H1 (cell line): ENCODE results near the gene TTPAL. TPM values are rescaled to one million over a fixed set of nuclear protein-coding genes. Genes with fewer than 3 reads are reported as not detected.

ENCODE experiments used
- CEBPB ChIP-seq: IDR thresholded peaks from 2 replicates; pipeline ENCODE4 v1.6.1; 2012; ENCODE audit warnings: low read depth, low read length
- CHD1 ChIP-seq: IDR thresholded peaks from 2 replicates; pipeline ENCODE4 v1.6.1; 2012; ENCODE audit warnings: low read depth, low read length, improper control_type of control experiment
- RBBP5 ChIP-seq: IDR thresholded peaks from 2 replicates; pipeline ENCODE4 v1.7.1; 2012; ENCODE audit warnings: low read depth, mild to moderate bottlenecking, inconsistent platforms, low read length, moderate library complexity, borderline replicate concordance
- TAF7 ChIP-seq: optimal IDR thresholded peaks from 2 replicates; pipeline ENCODE3; 2011; ENCODE audit warnings: low read depth, mild to moderate bottlenecking, inconsistent platforms, low read length, moderate library complexity, borderline replicate concordance
- polyA plus RNA-seq, 7 experiments: library from polyadenylated mRNA; depleted of rRNA in 3 of 7; stranded (reverse) in 5 of 7; unstranded in 2 of 7; fragments of >200 nt in 5 of 7; fragments of 200-250 nt in 2 of 7; gene quantifications; 1 replicate in 5 of 7; 2 replicates in 1 of 7; 4 replicates in 1 of 7; pipeline versions ENCODE4 v1.2.1 to v1.2.3, GENCODE V29; 2011 to 2013; ENCODE audit warnings: missing spikeins in 2 of 7, mixed read lengths in 2 of 7
- total RNA-seq: library from RNA; stranded (reverse); fragmentation: NEBNext Ultra II Directional; extraction: Animal tissue kit (Norgen Biotek cat#: 25700); gene quantifications from 2 replicates; pipeline ENCODE4 v1.2.1, GENCODE V29; 2021

Gene TTPAL
- total and polyA plus RNA-seq, 2 of the 8 experiments (the other 6 are each of a cell fraction or from before 2014, with no cell fraction given), result 2.8 to 14.0 TPM

DNA sequence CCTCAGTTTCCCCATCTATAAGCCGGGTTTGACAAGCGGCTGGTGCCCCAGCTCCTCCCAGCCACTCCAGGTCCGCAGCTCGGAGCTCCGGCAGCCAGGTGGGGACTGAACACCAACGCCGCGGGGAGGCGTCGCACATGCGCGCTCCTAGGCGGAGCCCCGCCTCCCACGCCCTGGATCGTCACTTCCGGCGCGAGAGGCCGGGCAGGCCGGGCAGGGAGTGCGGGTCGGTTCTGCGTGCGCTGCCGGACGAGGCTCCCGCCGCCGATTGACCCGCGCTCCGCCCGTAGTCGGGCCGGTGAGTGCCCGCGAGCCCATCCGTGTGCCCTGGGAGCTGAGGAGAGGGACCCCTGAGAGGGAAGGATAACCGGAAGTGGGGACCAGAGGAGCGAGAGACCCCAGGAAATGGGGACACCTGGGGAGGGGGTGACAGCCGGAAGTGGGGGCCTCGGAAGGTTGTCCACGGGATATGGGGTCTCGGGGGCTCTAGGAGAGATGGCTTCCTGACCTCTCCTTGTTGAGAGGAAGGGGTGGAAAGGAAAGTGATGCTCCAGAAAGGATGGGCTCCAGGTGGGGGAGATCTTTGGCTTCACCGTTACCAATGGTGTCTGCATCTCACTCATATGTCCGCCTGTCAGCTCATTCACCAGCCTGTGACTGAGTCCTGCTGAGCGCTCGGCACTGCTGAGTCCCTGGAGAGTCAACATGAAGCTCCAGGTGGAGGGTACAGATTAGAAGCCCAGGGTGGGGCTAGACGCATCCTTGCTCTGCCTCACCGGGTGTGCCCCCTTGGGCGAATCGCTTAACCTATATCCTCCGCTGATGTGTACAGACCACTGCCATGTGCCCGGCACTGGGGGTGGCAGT, at the start of gene TTPAL (continued):
- TF ChIP-seq CHD1, result no peak
- no peak for TF ChIP-seq CEBPB
- peak; percentile 86 for TF ChIP-seq RBBP5
- peak; percentile 75 for TF ChIP-seq TAF7
